GM12864 (cell line): Measurements from ENCODE around the gene APOBEC3C.
"Not testable (repeated sequence)": the region's sequence is repeated elsewhere in the genome, so short reads cannot be mapped to it uniquely, and the experiment has no call there.

ENCODE experiments used
- DNase-seq: peaks from one replicate; pipeline ENCODE4 v3.0.0-alpha.2; 2011; ENCODE audit warnings: low read depth
- H3K4me3 ChIP-seq: 2 replicates; pipeline ENCODE4 v1.5.1; 2011; ENCODE audit warnings: mild to moderate bottlenecking, low read depth, low read length, control low read depth
- CTCF ChIP-seq: IDR thresholded peaks from 2 replicates; pipeline ENCODE4 v1.5.1; 2011; ENCODE audit warnings: low read depth, mild to moderate bottlenecking, moderate library complexity, low read length, control low read depth, inconsistent platforms; ENCODE audit errors: missing control alignments

The APOBEC3C gene

GRCh38 chr22:39003165-39003638 lies 10.9 kb upstream of the APOBEC3C start:
- peak; percentile 76 for TF ChIP-seq CTCF
- H3K4me3 ChIP-seq, result no peak overlapping the region
- peak; percentile 66 for DNase-seq

- TF ChIP-seq CTCF, result no peak
- no peak for DNase-seq
- H3K4me3 ChIP-seq, result no peak overlapping the region
Measured at GRCh38 chr22:39007177-39007576, 6.9 kb upstream of the APOBEC3C start.

- not testable (repeated sequence) for DNase-seq, H3K4me3 ChIP-seq
Measured at GRCh38 chr22:39008271-39008850, 5.7 kb upstream of the APOBEC3C start.

- no peak for DNase-seq
- H3K4me3 ChIP-seq, result no peak overlapping the region
- no peak for TF ChIP-seq CTCF
Measured at GRCh38 chr22:39010946-39011345, 3.1 kb upstream of the APOBEC3C start.

GRCh38 chr22:39012533-39013511 lies 1.2 kb upstream of the APOBEC3C start:
- no peak for DNase-seq
- TF ChIP-seq CTCF, result no peak
- H3K4me3 ChIP-seq, result no peak overlapping the region; the same call in 1 of the 2 replicates

GRCh38 chr22:39013561-39013941 lies 506 bp upstream of the APOBEC3C start:
- DNase-seq, result not testable (repeated sequence)
- H3K4me3 ChIP-seq, result peak overlapping the region; percentile 60

GRCh38 chr22:39014723-39015121 lies 665 bp downstream of the APOBEC3C start:
- DNase-seq, result not testable (repeated sequence)
- peak overlapping the region; percentile 60 for H3K4me3 ChIP-seq

- no peak for TF ChIP-seq CTCF
Measured at GRCh38 chr22:39016592-39016991, 2.5 kb downstream of the APOBEC3C start.

More at GRCh38 chr22:39016592-39016991, 2.5 kb downstream of the APOBEC3C start:
- H3K4me3 ChIP-seq, result no peak overlapping the region
- no peak for DNase-seq
